Peyer's patch (tissue), 4 donors: Measurements from ENCODE around the gene DNAH12.

Experiments used
- POLR2A ChIP-seq, 2 donors: fragments of 450-650 bp; IDR thresholded peaks; one replicate each; pipeline ENCODE4 v1.5.1; 2017; ENCODE audit warnings: antibody characterized with exemption in 2 of 2, mild to moderate bottlenecking in 2 of 2, moderate library complexity in 2 of 2
- TF ChIP-seq, protein P1 (sequence below), 6 experiments: fragments of 450-650 bp in 4 of 6; fragments of 200-600 bp in 2 of 6; sonication (generic) in 1 of 6; IDR thresholded peaks; one replicate each; pipeline ENCODE4 v1.5.1; 2017 to 2019; ENCODE audit warnings: antibody characterized with exemption in 6 of 6, mild to moderate bottlenecking in 3 of 6, moderate library complexity in 1 of 6

- TF ChIP-seq POLR2A (IDR thresholded peaks at IDR 0.05) = no peak
- TF ChIP-seq, protein P1, sequence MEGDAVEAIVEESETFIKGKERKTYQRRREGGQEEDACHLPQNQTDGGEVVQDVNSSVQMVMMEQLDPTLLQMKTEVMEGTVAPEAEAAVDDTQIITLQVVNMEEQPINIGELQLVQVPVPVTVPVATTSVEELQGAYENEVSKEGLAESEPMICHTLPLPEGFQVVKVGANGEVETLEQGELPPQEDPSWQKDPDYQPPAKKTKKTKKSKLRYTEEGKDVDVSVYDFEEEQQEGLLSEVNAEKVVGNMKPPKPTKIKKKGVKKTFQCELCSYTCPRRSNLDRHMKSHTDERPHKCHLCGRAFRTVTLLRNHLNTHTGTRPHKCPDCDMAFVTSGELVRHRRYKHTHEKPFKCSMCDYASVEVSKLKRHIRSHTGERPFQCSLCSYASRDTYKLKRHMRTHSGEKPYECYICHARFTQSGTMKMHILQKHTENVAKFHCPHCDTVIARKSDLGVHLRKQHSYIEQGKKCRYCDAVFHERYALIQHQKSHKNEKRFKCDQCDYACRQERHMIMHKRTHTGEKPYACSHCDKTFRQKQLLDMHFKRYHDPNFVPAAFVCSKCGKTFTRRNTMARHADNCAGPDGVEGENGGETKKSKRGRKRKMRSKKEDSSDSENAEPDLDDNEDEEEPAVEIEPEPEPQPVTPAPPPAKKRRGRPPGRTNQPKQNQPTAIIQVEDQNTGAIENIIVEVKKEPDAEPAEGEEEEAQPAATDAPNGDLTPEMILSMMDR (IDR thresholded peaks at IDR 0.05) = no peak
Observed at GRCh38 chr3:57309769-57310360, 234.3 kb downstream of the DNAH12 start.
